ENCODE data around the gene PLEKHA6.

PLEKHA6 gene

DNA sequence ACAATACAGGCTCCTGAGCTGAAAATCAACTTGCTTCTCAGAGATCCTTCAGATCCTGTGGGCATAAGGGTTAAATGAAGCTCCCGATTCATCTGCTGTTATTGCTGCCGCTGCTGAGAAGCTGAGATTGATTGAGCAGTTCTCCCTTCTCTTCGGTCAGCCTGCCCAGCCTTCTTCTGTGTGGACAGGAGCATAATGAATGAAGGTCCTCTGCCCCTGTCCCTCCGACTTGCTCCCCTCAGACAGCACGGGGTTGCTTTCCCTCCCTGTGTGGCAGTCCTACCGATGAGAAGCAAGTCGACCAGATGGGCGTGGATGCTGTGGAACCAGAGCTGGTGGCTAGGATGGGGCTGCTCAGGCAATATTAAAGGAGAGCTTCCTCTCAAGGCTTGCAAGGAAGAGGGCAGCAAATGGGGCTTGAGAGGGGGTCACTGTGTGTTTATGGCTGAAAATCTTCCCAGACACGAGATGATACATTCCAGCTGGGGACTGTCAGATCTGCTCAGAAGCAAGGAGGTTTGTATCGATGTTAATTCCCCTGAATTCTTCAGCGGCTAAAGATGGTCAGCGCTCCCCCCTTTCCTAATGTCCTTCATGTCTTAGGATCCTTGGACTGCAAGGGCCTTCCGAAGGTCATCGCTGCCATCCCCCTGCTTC is 82.0 kb downstream of the PLEKHA6 start:
- Histone ChIP-seq H2BK120ac (ENCODE audit: insufficient read depth, low read length, poor library complexity) (no peak overlapping the region), H3K36me3 (ENCODE audit: control insufficient read depth in 1 of 2, insufficient read depth in 2 of 2, low read length in 2 of 2) (peaks cover 14% of the 10 kb centered on the region in 2 experiments), H2AK5ac (ENCODE audit: low read length) (no peak overlapping the region), H3K4me1 (ENCODE audit: control insufficient read depth in 1 of 2, insufficient read depth in 2 of 2, low read length in 2 of 2) (peaks cover 17% of the 10 kb centered on the region in 2 experiments), H3K9me3 (ENCODE audit: insufficient read depth, low read depth, low read length) (no peaks in the 10 kb centered on the region), H3K27ac (ENCODE audit: low read depth, low read length) (no peak overlapping the region), H3K23ac (ENCODE audit: low read length) (no peak overlapping the region), H3K14ac (ENCODE audit: low read length) (no peak overlapping the region), H3K27me3 (ENCODE audit: insufficient read depth, low read length) (no peaks in the 10 kb centered on the region), H2BK12ac (ENCODE audit: low read length) (no peak overlapping the region), H2BK5ac (ENCODE audit: low read depth, low read length, poor library complexity) (no peak overlapping the region), H3K4me2 (ENCODE audit: low read length) (no peak overlapping the region), H3K79me1 (ENCODE audit: low read length) (no peaks in the 10 kb centered on the region), H4K8ac (ENCODE audit: low read depth, low read length) (no peak overlapping the region), H3K79me2 (ENCODE audit: control insufficient read depth, insufficient read depth, low read length, poor library complexity) (no peaks in the 10 kb centered on the region), H3K4me3 (ENCODE audit: low read depth, low read length) (no peak overlapping the region), H3K18ac (ENCODE audit: low read length) (no peak overlapping the region), H2AFZ (ENCODE audit: insufficient read depth, low read length, poor library complexity) (no peak overlapping the region), H3K4ac (ENCODE audit: low read depth, low read length) (no peak overlapping the region), H4K91ac (ENCODE audit: low read depth, low read length) (no peak overlapping the region), H4K12ac (ENCODE audit: low read depth, low read length) (no peak overlapping the region), H3K9ac (ENCODE audit: low read length) (no peak overlapping the region)
- DNase-seq = no peak
- no CpG with 5 or more reads among the region's 14 CpGs for WGBS (ENCODE audit: extremely low coverage, insufficient coverage, insufficient read length)

DNA sequence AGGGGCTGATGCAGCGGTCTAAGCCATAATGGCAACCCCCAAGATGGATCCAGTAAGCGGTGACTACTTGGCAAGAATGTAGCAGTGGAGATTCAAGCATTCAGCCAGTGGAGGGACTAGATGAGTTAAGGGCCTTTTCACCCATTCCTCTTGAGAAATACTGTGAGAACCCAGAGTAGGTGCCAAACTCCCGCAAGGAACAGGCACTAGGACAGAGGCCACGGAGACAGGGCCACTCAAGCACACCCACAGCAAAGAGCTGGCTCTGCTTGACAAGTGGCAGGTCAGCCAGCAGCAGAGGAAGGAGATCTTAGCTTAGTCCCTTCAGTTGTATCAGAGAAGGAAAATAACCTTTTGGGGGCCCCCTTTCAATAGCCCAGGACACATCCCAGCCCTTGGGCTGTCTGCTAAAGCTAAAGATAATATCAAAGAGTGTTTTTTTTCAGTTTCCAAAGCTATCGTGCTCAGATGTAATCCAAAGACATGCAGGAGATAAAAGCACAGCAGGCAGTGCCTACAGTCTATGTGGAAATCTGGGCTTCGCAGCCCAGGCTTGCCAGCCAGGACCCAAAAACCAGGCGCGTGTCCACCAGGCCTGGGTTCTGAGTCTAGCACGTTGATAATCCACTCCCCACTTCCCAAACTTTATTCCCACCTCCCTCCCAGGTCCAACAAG is 83.9 kb downstream of the PLEKHA6 start:
- Histone ChIP-seq H2AK5ac (ENCODE audit: low read length) (no peak overlapping the region), H2BK120ac (ENCODE audit: insufficient read depth, low read length, poor library complexity) (no peak overlapping the region), H4K8ac (ENCODE audit: low read depth, low read length) (no peak overlapping the region), H3K18ac (ENCODE audit: low read length) (no peak overlapping the region), H3K4me1 (ENCODE audit: control insufficient read depth in 1 of 2, insufficient read depth in 2 of 2, low read length in 2 of 2) (peaks cover 17% of the 10 kb centered on the region in 2 experiments), H2BK5ac (ENCODE audit: low read depth, low read length, poor library complexity) (no peak overlapping the region), H3K36me3 (ENCODE audit: control insufficient read depth in 1 of 2, insufficient read depth in 2 of 2, low read length in 2 of 2) (peaks cover 12 to 17% of the 10 kb centered on the region in 2 experiments), H3K79me2 (ENCODE audit: control insufficient read depth, insufficient read depth, low read length, poor library complexity) (no peaks in the 10 kb centered on the region), H3K14ac (ENCODE audit: low read length) (no peak overlapping the region), H3K9me3 (ENCODE audit: insufficient read depth, low read depth, low read length) (no peaks in the 10 kb centered on the region), H2BK12ac (ENCODE audit: low read length) (no peak overlapping the region), H2AFZ (ENCODE audit: insufficient read depth, low read length, poor library complexity) (no peak overlapping the region), H3K23ac (ENCODE audit: low read length) (no peak overlapping the region), H3K9ac (ENCODE audit: low read length) (no peak overlapping the region), H3K4me3 (ENCODE audit: low read depth, low read length) (no peak overlapping the region), H4K12ac (ENCODE audit: low read depth, low read length) (no peak overlapping the region), H3K4me2 (ENCODE audit: low read length) (no peak overlapping the region), H3K4ac (ENCODE audit: low read depth, low read length) (no peak overlapping the region), H4K91ac (ENCODE audit: low read depth, low read length) (no peak overlapping the region), H3K27me3 (ENCODE audit: insufficient read depth, low read length) (no peaks in the 10 kb centered on the region), H3K27ac (ENCODE audit: low read depth, low read length) (no peak overlapping the region), H3K79me1 (ENCODE audit: low read length) (no peaks in the 10 kb centered on the region)
- WGBS (ENCODE audit: extremely low coverage, insufficient coverage, insufficient read length) = no CpG with 5 or more reads among the region's 9 CpGs
- DNase-seq = no peak

DNA sequence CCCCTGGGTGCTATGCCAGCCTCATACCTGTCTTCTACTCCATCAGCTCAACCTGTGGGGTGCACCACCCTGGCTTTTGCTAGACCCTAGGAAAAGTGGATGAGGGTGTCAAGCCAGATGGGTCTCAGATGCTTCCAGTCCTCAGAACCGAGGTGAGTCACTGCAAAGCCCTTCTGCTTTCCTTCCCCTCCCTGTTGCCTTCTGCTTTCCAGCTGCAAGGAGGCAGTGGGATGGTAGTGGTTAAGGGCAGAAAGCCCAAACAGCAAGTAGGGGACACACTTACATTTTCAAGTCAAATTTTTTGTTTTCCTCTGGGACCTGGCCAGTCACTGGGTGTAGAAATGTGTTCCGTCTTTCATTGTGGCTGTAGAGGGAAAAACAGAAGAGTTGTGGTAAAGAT is 85.3 kb downstream of the PLEKHA6 start:
- Histone ChIP-seq H3K4me1 (ENCODE audit: control insufficient read depth in 1 of 2, insufficient read depth in 2 of 2, low read length in 2 of 2) (peaks cover 17% of the 10 kb centered on the region in 2 experiments), H2AK5ac (ENCODE audit: low read length) (no peak overlapping the region), H2AFZ (ENCODE audit: insufficient read depth, low read length, poor library complexity) (no peak overlapping the region), H4K8ac (ENCODE audit: low read depth, low read length) (no peak overlapping the region), H3K4me3 (ENCODE audit: low read depth, low read length) (no peak overlapping the region), H4K91ac (ENCODE audit: low read depth, low read length) (no peak overlapping the region), H2BK5ac (ENCODE audit: low read depth, low read length, poor library complexity) (no peak overlapping the region), H2BK12ac (ENCODE audit: low read length) (no peak overlapping the region), H4K12ac (ENCODE audit: low read depth, low read length) (no peak overlapping the region), H3K36me3 (ENCODE audit: control insufficient read depth in 1 of 2, insufficient read depth in 2 of 2, low read length in 2 of 2) (peaks cover 15 to 25% of the 10 kb centered on the region in 2 experiments), H3K9me3 (ENCODE audit: insufficient read depth, low read depth, low read length) (no peaks in the 10 kb centered on the region), H3K18ac (ENCODE audit: low read length) (no peak overlapping the region), H2BK120ac (ENCODE audit: insufficient read depth, low read length, poor library complexity) (no peak overlapping the region), H3K9ac (ENCODE audit: low read length) (no peak overlapping the region), H3K4ac (ENCODE audit: low read depth, low read length) (no peak overlapping the region), H3K27ac (ENCODE audit: low read depth, low read length) (no peak overlapping the region), H3K23ac (ENCODE audit: low read length) (no peak overlapping the region), H3K79me1 (ENCODE audit: low read length) (no peaks in the 10 kb centered on the region), H3K79me2 (ENCODE audit: control insufficient read depth, insufficient read depth, low read length, poor library complexity) (no peaks in the 10 kb centered on the region), H3K4me2 (ENCODE audit: low read length) (no peak overlapping the region), H3K27me3 (ENCODE audit: insufficient read depth, low read length) (no peaks in the 10 kb centered on the region), H3K14ac (ENCODE audit: low read length) (no peak overlapping the region)
- no CpG with 5 or more reads among the region's 2 CpGs for WGBS (ENCODE audit: extremely low coverage, insufficient coverage, insufficient read length)
- no peak for DNase-seq

DNA sequence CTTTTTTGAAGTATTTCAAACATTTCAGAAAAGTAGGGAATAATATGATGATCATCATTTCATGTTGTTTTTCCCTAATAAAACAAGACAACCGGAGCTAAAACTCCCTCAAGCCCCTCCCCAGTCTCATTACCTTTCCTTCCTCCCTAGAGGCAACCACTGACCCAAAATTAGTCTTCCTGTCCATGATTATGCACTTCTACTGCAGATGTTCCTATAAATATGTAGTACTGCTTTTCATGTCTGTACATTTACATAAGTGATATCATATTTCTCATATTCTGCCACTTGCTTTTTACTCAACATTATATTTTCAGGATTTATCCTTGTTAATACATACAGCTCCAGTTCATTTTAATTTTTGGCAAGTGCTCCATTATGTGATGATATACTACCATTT is 87.2 kb downstream of the PLEKHA6 start:
- H3K36me3 ChIP-seq (ENCODE audit: control insufficient read depth in 1 of 2, insufficient read depth in 2 of 2, low read length in 2 of 2) = peaks cover 23 to 33% of the 10 kb centered on the region in 2 experiments
- H3K9ac ChIP-seq (ENCODE audit: low read length) = no peak overlapping the region
- H3K4me2 ChIP-seq (ENCODE audit: low read length) = no peak overlapping the region
- no peak overlapping the region for H2BK12ac ChIP-seq (ENCODE audit: low read length)
- H3K27ac ChIP-seq (ENCODE audit: low read depth, low read length) = no peak overlapping the region
- WGBS (ENCODE audit: extremely low coverage, insufficient coverage, insufficient read length) = no CpG with 5 or more reads among the region's 1 CpG
- no peak overlapping the region for H3K4ac ChIP-seq (ENCODE audit: low read depth, low read length)
- peaks cover 17% of the 10 kb centered on the region in 2 experiments for H3K4me1 ChIP-seq (ENCODE audit: control insufficient read depth in 1 of 2, insufficient read depth in 2 of 2, low read length in 2 of 2)
- no peak overlapping the region for H2BK120ac ChIP-seq (ENCODE audit: insufficient read depth, low read length, poor library complexity)
- H3K23ac ChIP-seq (ENCODE audit: low read length) = no peak overlapping the region
- H3K79me1 ChIP-seq (ENCODE audit: low read length) = no peaks in the 10 kb centered on the region
- H3K14ac ChIP-seq (ENCODE audit: low read length) = no peak overlapping the region
- H3K79me2 ChIP-seq (ENCODE audit: control insufficient read depth, insufficient read depth, low read length, poor library complexity) = no peaks in the 10 kb centered on the region
- H4K8ac ChIP-seq (ENCODE audit: low read depth, low read length) = no peak overlapping the region
- H4K91ac ChIP-seq (ENCODE audit: low read depth, low read length) = no peak overlapping the region
- H2BK5ac ChIP-seq (ENCODE audit: low read depth, low read length, poor library complexity) = no peak overlapping the region
- no peak overlapping the region for H3K18ac ChIP-seq (ENCODE audit: low read length)
- H4K12ac ChIP-seq (ENCODE audit: low read depth, low read length) = no peak overlapping the region
- H3K27me3 ChIP-seq (ENCODE audit: insufficient read depth, low read length) = no peaks in the 10 kb centered on the region
- no peak for DNase-seq
- H3K9me3 ChIP-seq (ENCODE audit: insufficient read depth, low read depth, low read length) = no peaks in the 10 kb centered on the region
- no peak overlapping the region for H2AK5ac ChIP-seq (ENCODE audit: low read length)
- H2AFZ ChIP-seq (ENCODE audit: insufficient read depth, low read length, poor library complexity) = no peak overlapping the region
- H3K4me3 ChIP-seq (ENCODE audit: low read depth, low read length) = no peak overlapping the region

Measured in trophoblast cell (in vitro differentiated cells and primary cell).